Neural crest cell (in vitro differentiated cells): ENCODE data around the gene GLIS1. TPM values are rescaled to one million over a fixed set of nuclear protein-coding genes. Genes with fewer than 3 reads are reported as not detected.

Source experiments
- DNase-seq: peaks from one replicate; pipeline ENCODE4 v3.0.0; 2021; ENCODE audit warnings: low read depth, mixed read lengths, low spot score
- H3K27ac Mint-ChIP-seq: one replicate; pipeline ENCODE4 v1.8.0; 2021; ENCODE audit warnings: mild to moderate bottlenecking, mixed read lengths; ENCODE audit not compliant: unreplicated experiment
- H3K27me3 Mint-ChIP-seq: 2 replicates; pipeline ENCODE4 v1.8.0; 2021; ENCODE audit warnings: low read depth, mild to moderate bottlenecking, mixed read lengths
- H3K36me3 Mint-ChIP-seq: 2 replicates; pipeline ENCODE4 v1.8.0; 2021; ENCODE audit warnings: low read depth, mild to moderate bottlenecking, mixed read lengths
- H3K4me1 Mint-ChIP-seq: 2 replicates; pipeline ENCODE4 v1.8.0; 2021; ENCODE audit warnings: mixed read lengths
- H3K4me3 Mint-ChIP-seq: one replicate; pipeline ENCODE4 v1.8.0; 2021; ENCODE audit warnings: mild to moderate bottlenecking, mixed read lengths
- H3K9me3 Mint-ChIP-seq: 2 replicates; pipeline ENCODE4 v1.8.0; 2021; ENCODE audit warnings: mixed read lengths
- CTCF ChIP-seq: fragments of 200-600 bp; sonication (generic); conservative IDR thresholded peaks from 2 replicates; pipeline ENCODE4 v1.5.0; 2021; ENCODE audit warnings: antibody characterized with exemption, mild to moderate bottlenecking
- total RNA-seq: library from RNA; stranded (reverse); gene quantifications from 2 replicates; pipeline ENCODE4 v1.2.1, GENCODE V29; 2021

The GLIS1 gene
- total RNA-seq, 1 donor from 2014 or later: not detected

- Mint-ChIP-seq H3K9me3 (no peaks in the 10 kb centered on the region), H3K4me3 (no peak overlapping the region), H3K27me3 (no peaks in the 10 kb centered on the region), H3K36me3 (no peaks in the 10 kb centered on the region), H3K4me1 (peaks cover 22% of the 10 kb centered on the region), H3K27ac (no peak overlapping the region)
- DNase-seq: no peak
- no peak for TF ChIP-seq CTCF
These were observed 165.0 kb downstream of the GLIS1 start for GRCh38 chr1:53573931-53574330.

GRCh38 chr1:53573522-53573921, 165.4 kb downstream of the GLIS1 start:
- Mint-ChIP-seq H3K4me1 (peaks cover 22% of the 10 kb centered on the region), H3K27ac (peak overlapping the region; percentile 45), H3K36me3 (no peaks in the 10 kb centered on the region), H3K4me3 (no peak overlapping the region), H3K27me3 (no peaks in the 10 kb centered on the region), H3K9me3 (no peaks in the 10 kb centered on the region)
- TF ChIP-seq CTCF: no peak
- no peak for DNase-seq

GRCh38 chr1:53572815-53573173, 166.2 kb downstream of the GLIS1 start:
- H3K36me3 Mint-ChIP-seq: no peaks in the 10 kb centered on the region
- peaks cover 22% of the 10 kb centered on the region for H3K4me1 Mint-ChIP-seq
- H3K27ac Mint-ChIP-seq: no peak overlapping the region
- H3K27me3 Mint-ChIP-seq: no peaks in the 10 kb centered on the region
- no peak overlapping the region for H3K4me3 Mint-ChIP-seq
- DNase-seq: no peak
- H3K9me3 Mint-ChIP-seq: no peaks in the 10 kb centered on the region
- no peak for TF ChIP-seq CTCF

GRCh38 chr1:53572065-53572814, 166.7 kb downstream of the GLIS1 start:
- Mint-ChIP-seq H3K27ac (no peak overlapping the region), H3K27me3 (no peaks in the 10 kb centered on the region), H3K4me1 (peaks cover 23% of the 10 kb centered on the region), H3K9me3 (peaks cover under 1% of the 10 kb centered on the region), H3K36me3 (no peaks in the 10 kb centered on the region), H3K4me3 (no peak overlapping the region)
- DNase-seq: no peak
- TF ChIP-seq CTCF: no peak

GRCh38 chr1:53568540-53568939, 170.4 kb downstream of the GLIS1 start:
- Mint-ChIP-seq H3K27me3 (no peaks in the 10 kb centered on the region), H3K27ac (no peak overlapping the region), H3K9me3 (peaks cover 5% of the 10 kb centered on the region), H3K4me1 (peaks cover 10% of the 10 kb centered on the region), H3K4me3 (no peak overlapping the region), H3K36me3 (no peaks in the 10 kb centered on the region)
- no peak for TF ChIP-seq CTCF
- DNase-seq: no peak
